GM18508 (cell line): ENCODE results near the gene GSE1.

Experiments used
- ATAC-seq: cut with Tn5 transposase; IDR thresholded peaks from one replicate; pipeline ENCODE4 v1.9.1; 2021; ENCODE audit warnings: moderate number of reproducible peaks; ENCODE audit not compliant: insufficient read depth, unreplicated experiment

Gene GSE1

GRCh38 chr16:85612801-85613603 is at the start of gene GSE1:
GSE1 (plus strand) TSS chr16:85613322; CDS start chr16:85613392, 70 bp downstream.
- no peak for ATAC-seq

DNA sequence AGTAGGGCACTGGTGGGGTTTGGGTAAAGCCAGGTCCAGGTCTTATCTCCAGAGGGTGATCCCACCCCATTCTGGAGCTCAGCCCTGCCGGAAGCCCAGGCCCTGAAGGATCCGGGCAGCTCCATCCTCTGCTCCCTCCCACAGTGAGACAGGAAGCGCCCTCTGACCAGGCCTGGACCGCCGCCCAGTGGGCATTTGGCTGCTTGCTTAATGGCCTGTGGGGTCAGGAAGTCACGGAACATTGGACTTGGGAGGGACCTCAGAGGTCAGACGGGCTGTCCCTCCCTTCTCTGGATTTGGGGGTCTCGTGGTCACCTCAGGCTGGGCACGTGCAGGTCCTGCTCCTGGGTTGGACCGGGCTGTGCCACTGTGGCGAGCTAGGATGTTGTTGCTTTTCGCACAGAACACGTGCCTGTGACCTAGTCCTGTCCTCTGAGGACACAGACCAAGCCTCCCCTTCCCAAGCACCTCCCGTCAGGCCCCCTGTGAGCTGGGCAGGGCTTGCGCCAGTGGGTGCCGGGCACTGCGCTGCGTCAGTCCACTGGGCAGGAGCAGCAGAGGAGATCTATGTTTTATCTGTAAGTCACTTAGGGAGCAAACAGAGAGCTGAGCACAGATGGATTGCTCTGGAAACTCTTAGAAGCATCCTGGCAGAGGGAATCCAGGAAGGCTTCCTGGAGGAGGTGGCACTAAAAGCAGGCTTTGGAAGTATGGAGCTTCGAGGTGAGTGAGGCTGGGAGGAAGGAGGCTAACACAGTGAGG is 49.4 kb upstream of the GSE1 start:
- ATAC-seq, result no peak

DNA sequence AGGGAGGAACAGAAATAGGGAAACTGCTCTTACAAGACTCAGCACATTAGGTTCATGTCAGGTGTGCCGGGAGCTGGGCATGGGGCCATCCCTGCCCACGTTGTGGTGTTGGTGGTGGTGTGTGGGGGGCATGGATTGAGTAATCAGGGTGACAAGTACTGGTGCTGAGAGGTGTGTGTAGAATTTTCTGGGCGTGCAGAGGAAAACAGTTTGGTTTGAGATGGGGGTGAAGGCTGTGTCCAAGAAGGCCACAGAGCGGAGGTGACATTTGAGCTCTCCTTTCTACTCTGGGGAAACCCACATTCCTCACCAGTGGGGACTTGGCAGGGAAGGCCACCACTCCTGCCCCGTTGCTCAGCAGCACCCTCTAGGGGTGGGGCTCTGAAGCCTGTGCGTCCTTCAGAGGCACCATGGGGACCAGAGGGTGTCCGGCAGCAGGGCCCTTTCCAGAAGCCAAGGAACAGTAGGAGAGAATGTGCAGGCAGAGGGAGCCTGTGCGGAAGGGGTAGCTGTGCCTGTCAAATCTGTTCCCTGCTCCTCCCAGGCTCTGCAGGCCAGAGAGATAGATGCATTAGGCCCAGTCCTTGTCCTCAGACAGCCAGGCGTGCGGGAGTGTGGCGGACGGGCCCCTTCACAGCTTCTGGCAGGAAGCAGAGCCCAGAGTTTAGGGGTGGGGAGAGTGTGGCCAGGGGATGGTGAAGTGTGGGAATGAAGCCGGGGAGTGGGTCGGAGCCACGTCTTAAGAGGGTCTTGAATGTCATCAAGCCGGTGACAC is 48.7 kb upstream of the GSE1 start:
- ATAC-seq, result no peak

- ATAC-seq, result no peak
These were observed 47.8 kb upstream of the GSE1 start for GRCh38 chr16:85565340-85565739.

DNA sequence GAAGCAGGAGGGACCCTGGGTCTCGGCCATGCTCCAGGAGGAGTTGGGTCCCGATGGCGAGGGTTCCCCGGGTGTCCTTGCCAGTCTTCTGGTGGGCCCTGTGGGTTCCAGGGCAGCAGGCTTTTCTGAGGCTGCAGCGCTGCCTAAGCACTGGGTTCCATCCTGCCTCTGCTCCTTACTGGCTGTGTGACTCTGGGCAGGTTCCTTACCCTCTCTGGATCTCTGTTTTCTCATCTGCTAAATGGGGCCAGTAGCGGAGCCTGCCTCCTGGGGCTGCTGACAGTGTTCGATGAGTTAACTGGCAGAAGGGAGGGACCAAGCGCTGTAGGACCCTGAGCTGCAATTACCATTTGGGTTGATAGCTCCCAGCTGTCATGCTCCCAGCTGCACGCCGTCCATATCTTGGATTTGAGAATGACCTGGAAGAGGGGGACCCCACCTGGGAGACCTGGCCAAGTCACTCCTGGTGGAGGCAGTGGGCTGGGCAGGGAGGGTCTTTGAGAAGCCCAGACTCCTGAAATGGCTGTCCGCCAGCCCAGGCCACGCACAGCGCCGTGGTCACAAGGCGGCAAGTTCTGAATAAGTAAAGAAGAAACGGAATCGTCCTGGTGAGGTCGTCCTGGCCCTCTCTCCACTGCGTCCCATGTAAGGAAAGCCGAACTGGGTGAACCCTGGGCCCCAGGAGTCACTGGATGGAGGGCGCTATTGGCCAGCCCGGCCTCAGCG is 47.2 kb upstream of the GSE1 start:
- no peak for ATAC-seq

- ATAC-seq, result no peak
These were observed 46.5 kb upstream of the GSE1 start for GRCh38 chr16:85566561-85567100.

DNA sequence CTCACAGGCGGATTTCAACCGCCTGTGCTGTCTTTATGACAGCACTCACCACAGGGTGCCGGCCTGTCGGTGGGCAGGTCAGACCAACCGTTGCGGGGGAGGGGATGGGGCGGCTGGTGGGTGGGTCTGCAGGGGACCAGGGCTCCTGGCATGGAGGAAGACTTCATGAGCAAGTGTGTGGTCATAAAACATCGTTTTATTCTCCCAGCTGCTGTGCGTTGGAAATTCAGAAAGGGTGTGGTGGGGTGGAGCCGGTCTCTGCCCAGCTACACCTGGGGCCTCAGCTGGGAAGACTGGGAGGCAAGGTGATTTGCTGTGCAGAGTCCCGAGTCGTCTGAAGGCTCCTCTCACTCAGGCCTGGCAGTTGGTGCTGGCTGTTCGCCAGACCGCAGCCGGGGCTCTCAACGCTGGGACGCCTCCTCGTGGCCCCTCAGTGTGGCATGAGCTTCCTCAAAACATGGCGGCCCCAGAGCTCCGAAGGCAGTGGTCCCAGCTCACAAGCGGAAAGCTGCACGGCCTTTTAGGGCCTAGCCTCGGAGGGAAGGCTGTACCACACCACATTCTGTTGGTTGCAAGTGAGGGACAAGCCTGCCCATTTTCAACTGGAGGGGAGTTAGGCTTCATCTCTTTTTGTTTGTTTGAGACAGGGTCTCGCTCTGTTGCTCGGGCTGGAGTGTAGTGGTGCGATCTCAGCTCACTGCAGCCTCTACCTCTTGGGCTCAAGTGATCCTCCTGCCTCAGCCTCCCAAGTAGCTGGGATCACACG is 45.8 kb upstream of the GSE1 start:
- ATAC-seq, result no peak

GRCh38 chr16:85567935-85568334 is 45.2 kb upstream of the GSE1 start:
- no peak for ATAC-seq

- ATAC-seq, result no peak
These were observed 44.6 kb upstream of the GSE1 start for GRCh38 chr16:85568519-85568918.

DNA sequence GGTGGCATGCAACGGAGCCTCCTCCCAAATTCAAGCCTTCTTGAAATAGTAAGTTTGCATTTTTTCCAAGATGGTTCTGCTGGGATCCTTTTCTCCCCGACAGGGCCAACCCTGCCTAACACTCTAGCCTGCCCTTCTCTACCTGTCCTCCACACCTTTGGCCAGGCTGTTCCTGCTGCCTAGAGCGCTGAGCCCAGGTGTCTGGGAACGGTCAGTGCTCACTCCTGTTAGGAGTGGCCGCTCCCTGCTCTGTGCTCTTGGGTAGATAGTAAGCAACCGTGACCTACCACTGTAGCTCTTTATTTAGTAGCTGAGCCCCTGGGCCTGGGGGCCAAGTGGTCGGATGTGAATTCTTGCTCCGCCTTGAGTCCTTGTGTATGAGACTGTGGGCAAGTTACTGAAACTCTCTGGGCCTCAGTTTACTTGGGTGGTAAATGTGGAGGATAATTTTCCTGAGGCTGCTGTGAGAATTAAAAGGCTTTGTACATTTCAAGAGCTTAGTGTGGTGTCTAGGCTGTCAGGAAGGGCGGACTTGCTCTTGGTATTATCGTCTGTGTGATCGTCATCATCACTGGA is 44.0 kb upstream of the GSE1 start:
- ATAC-seq, result no peak

GRCh38 chr16:85569615-85570212 is 43.4 kb upstream of the GSE1 start:
- ATAC-seq, result no peak

DNA sequence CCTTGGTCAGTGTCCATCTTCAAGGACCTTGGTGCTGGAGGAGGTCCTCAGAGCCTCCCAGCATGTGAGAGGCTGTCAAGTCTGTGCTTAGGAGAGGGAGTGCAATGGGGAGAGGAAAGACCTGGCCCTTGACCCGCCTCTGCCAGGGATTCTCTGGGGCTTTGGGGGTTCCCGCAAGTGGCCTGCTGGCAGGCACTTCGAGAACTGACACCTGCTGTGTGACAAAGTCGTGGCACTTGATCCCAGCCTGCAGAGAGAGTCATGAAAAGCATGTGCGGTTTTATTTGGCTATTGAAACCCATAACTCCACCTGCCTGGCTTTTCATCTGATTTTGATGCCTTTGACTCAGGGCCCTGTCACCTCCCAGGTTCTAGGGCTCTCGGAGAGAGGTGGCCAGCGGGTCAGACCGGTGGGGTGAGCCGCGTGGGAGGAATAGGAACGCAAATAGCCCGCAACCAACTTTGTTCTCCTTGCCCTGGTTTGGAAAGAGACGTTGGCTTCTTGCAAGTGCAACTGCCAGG is 42.8 kb upstream of the GSE1 start:
- no peak for ATAC-seq

GRCh38 chr16:85570735-85571562 is 42.2 kb upstream of the GSE1 start:
- peak; percentile 40 for ATAC-seq

GRCh38 chr16:85571563-85571812 is 41.6 kb upstream of the GSE1 start:
- no peak for ATAC-seq

DNA sequence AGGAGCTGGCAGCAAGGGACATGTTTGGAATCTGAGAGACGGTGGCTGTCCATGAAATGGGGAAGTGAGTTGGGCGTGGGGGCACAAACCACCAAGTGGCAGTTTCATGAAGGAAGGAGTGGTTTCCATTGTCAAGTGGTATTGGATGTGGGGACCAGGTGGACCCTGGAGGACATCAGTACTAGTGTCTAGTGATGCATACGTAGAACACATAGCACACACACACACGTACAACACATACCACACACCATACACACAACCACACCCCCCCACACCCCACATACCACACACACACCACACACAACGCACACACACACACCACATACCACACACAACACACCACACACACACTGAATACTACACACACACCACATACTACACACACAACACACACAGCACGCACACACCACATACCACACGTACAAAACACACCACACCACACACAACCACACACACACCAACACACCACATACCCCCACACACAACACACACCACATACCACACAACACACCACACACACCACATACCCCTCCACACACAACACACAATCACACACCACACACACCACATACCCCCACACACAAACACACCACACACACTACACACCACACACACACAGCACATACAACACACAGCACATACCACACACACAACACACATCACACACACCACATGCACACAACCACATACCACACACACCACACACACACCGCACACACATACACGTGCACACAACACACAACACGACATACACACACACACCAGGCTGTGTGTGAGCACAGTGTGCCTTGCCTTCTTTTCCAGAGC is 41.1 kb upstream of the GSE1 start:
- no peak for ATAC-seq

GRCh38 chr16:85573045-85573695 is 40.0 kb upstream of the GSE1 start:
- no peak for ATAC-seq
